Measurements from ENCODE around the gene SLIT1. TPM values are rescaled to one million over a fixed set of nuclear protein-coding genes. Genes with fewer than 3 reads are reported as not detected.

Gene SLIT1
- total RNA-seq, 2 experiments from 2014 or later = 0.13 to 1.0 TPM

DNA sequence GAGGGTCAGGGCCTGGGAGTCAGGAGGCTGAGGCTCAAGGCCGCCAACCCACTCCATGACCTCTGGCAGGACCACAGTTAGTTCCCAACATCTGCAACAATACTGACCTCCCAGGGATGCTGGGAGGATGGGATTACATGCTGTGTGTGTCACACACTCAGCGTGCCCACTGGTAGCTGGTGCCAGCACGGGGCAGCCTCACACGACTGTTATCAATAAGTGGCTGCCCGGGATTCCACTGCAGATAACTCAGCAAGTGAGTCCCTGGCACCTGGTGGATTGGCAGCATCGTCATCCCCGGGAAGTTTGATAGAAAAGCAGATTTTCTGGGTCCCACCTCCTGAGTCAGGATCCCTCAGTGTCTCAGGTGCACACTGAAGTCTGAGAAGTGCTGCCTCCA is 110.3 kb downstream of the SLIT1 start:
- BruUV-seq (replicated peaks) = no TSS peak
- no peak for DNase-seq (ENCODE audit: low spot score)
- Histone ChIP-seq H3K9me3 (ENCODE audit: low read length) (no peaks in the 10 kb centered on the region), H4K20me1 (ENCODE audit: insufficient read depth, low read length) (no peaks in the 10 kb centered on the region), H2AFZ (ENCODE audit: low read length) (no peak overlapping the region), H3K4me2 (ENCODE audit: low read length) (no peak overlapping the region), H3K9me2 (ENCODE audit: insufficient read depth, low read length) (no peaks in the 10 kb centered on the region), H3K4me3 (ENCODE audit: low read depth, low read length, poor library complexity, severe bottlenecking) (no peak overlapping the region), H3K4me1 (ENCODE audit: insufficient read depth, low read length, poor library complexity, severe bottlenecking) (no peaks in the 10 kb centered on the region), H3K79me2 (ENCODE audit: insufficient read depth, low read depth, low read length) (no peaks in the 10 kb centered on the region), H3K36me3 (ENCODE audit: insufficient read depth, low read length) (no peaks in the 10 kb centered on the region), H3K27ac (ENCODE audit: low read depth, low read length, poor library complexity, severe bottlenecking) (no peak overlapping the region)
- no peak for TF ChIP-seq EZH2phosphoT487 (IDR thresholded peaks at IDR 0.05; ENCODE audit: borderline replicate concordance, low read depth, low read length)
- TF ChIP-seq, protein P1, sequence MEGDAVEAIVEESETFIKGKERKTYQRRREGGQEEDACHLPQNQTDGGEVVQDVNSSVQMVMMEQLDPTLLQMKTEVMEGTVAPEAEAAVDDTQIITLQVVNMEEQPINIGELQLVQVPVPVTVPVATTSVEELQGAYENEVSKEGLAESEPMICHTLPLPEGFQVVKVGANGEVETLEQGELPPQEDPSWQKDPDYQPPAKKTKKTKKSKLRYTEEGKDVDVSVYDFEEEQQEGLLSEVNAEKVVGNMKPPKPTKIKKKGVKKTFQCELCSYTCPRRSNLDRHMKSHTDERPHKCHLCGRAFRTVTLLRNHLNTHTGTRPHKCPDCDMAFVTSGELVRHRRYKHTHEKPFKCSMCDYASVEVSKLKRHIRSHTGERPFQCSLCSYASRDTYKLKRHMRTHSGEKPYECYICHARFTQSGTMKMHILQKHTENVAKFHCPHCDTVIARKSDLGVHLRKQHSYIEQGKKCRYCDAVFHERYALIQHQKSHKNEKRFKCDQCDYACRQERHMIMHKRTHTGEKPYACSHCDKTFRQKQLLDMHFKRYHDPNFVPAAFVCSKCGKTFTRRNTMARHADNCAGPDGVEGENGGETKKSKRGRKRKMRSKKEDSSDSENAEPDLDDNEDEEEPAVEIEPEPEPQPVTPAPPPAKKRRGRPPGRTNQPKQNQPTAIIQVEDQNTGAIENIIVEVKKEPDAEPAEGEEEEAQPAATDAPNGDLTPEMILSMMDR (conservative IDR thresholded peaks at IDR 0.05; ENCODE audit: low read length) = no peak
- CTCF ChIA-PET (ENCODE audit: unreplicated experiment) = interaction anchor here (1.1 kb wide), 1 partner anchor 158 kb away, joined by 8 read pairs; no protein-coding TSS in a partner anchor
- POLR2A ChIA-PET = no interaction called here
- intact Hi-C loops (cut with micrococcal nuclease; ENCODE audit: unreplicated experiment) = no loop called here

DNA sequence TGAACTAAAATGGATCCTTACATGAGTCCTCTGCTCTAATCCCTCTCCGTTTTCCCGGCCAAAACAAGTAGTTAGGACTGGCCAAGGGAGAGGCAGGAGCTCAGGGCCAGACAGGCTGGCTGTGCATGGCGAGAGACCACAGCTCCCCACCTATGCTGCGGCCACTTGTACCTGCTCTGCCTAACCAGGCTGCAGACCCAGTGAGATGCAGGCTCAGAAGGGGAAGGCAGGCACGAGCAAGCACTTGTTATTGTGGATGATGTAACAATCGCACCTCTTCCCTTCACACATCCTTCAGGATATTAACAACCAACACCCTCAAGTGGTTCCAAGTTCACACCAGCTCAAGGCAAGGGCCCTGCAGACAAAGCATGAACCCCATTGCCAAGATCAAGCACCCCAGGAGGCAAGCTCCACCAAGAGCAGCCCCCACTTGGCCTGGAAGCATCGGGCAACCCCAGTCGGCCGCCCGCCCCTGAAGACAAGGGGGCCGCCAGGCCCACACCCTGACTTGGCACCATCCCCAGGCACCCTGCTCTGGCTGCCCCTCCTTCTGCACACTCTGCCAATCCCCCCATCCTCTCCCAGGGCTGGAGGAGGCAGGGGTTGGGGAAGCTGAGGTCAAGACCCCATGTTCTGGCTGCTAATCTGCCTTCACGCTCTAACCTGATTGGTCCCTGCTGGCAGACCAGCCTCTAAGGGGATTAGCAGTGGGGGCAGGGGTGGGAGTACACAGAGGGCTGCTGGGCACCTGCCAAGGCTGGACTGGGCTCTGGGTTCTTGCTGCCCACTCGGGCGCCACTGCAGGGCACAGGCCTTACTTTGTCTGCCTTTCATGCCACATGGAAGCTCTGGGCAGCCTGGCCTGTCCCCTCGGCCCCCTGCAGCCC is 111.3 kb downstream of the SLIT1 start:
- intact Hi-C loops (cut with micrococcal nuclease; ENCODE audit: unreplicated experiment) = no loop called here

More for the DNA sequence above, 111.3 kb downstream of the SLIT1 start:
- Histone ChIP-seq H3K9me3 (ENCODE audit: low read length) (no peaks in the 10 kb centered on the region), H3K4me1 (ENCODE audit: insufficient read depth, low read length, poor library complexity, severe bottlenecking) (no peaks in the 10 kb centered on the region), H3K27ac (ENCODE audit: low read depth, low read length, poor library complexity, severe bottlenecking) (no peak overlapping the region), H3K4me2 (ENCODE audit: low read length) (no peak overlapping the region), H3K36me3 (ENCODE audit: insufficient read depth, low read length) (no peaks in the 10 kb centered on the region), H2AFZ (ENCODE audit: low read length) (no peak overlapping the region), H3K79me2 (ENCODE audit: insufficient read depth, low read depth, low read length) (no peaks in the 10 kb centered on the region), H4K20me1 (ENCODE audit: insufficient read depth, low read length) (no peaks in the 10 kb centered on the region), H3K4me3 (ENCODE audit: low read depth, low read length, poor library complexity, severe bottlenecking) (no peak overlapping the region), H3K9me2 (ENCODE audit: insufficient read depth, low read length) (no peaks in the 10 kb centered on the region)
- ChIA-PET CTCF (ENCODE audit: unreplicated experiment) (interaction anchor here (0.7 to 1.1 kb wide), 4 partner anchors 50 to 159 kb away, joined by 3 to 8 read pairs (median 4); no protein-coding TSS in a partner anchor), POLR2A (no interaction called here)
- DNase-seq (ENCODE audit: low spot score) = no peak
- TF ChIP-seq EZH2phosphoT487 (IDR thresholded peaks at IDR 0.05; ENCODE audit: borderline replicate concordance, low read depth, low read length) = no peak
- TF ChIP-seq, protein P1 (conservative IDR thresholded peaks at IDR 0.05; ENCODE audit: low read length) = no peak
- BruUV-seq (replicated peaks) = no TSS peak
